ENCODE results near the gene PRRT4. TPM values are rescaled to one million over a fixed set of nuclear protein-coding genes. Genes with fewer than 3 reads are reported as not detected.

The PRRT4 gene
- total and polyA plus RNA-seq, 9 of the 15 experiments (the other 6 are each of a cell fraction or from before 2014, with no cell fraction given) = not detected

DNA sequence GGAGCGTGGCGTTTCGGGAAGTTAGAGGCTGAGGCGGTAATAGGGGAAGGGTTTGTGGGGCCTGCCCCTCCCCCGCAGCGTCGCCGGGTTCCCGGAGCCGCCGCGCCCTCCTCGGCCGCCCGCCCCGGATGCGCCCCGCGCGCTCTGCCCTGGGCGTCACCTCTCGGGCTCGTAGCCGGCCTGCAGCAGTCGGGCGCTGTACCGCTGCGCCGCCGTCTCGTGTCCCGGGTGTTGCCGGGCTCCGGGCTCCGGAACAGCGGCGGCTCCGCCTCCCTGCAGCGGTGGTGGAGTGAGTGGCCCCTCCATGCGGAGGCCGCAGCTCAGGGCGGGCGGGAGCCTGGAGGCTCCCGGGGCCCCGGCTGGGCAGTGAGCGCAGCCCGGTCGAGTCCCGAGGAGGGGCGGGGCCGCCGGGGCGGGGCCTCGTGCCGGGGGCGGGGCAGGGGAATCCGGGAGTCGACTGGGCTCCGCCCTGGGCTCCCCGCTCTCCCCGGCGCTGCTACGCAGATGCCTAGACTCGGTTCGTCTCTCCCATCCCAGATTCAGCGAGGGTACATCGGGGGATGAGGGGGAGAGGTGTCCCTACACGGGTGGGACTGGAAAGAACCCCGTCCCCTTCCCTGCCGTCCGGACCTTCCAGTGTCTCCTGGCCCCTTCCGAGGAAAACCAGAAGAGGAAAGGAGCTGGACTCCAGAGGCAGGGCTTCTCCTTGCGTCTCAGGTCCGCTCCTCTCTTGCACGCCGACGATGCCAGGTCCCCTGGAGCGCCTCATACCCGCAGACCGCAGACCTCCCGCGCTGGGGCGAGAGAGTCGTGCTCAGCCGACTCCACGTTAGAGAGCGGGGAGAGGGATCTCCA lies 48.3 kb upstream of the PRRT4 start, which contains the start of gene IMPDH1 (continued):
- TF ChIP-seq, protein P1, sequence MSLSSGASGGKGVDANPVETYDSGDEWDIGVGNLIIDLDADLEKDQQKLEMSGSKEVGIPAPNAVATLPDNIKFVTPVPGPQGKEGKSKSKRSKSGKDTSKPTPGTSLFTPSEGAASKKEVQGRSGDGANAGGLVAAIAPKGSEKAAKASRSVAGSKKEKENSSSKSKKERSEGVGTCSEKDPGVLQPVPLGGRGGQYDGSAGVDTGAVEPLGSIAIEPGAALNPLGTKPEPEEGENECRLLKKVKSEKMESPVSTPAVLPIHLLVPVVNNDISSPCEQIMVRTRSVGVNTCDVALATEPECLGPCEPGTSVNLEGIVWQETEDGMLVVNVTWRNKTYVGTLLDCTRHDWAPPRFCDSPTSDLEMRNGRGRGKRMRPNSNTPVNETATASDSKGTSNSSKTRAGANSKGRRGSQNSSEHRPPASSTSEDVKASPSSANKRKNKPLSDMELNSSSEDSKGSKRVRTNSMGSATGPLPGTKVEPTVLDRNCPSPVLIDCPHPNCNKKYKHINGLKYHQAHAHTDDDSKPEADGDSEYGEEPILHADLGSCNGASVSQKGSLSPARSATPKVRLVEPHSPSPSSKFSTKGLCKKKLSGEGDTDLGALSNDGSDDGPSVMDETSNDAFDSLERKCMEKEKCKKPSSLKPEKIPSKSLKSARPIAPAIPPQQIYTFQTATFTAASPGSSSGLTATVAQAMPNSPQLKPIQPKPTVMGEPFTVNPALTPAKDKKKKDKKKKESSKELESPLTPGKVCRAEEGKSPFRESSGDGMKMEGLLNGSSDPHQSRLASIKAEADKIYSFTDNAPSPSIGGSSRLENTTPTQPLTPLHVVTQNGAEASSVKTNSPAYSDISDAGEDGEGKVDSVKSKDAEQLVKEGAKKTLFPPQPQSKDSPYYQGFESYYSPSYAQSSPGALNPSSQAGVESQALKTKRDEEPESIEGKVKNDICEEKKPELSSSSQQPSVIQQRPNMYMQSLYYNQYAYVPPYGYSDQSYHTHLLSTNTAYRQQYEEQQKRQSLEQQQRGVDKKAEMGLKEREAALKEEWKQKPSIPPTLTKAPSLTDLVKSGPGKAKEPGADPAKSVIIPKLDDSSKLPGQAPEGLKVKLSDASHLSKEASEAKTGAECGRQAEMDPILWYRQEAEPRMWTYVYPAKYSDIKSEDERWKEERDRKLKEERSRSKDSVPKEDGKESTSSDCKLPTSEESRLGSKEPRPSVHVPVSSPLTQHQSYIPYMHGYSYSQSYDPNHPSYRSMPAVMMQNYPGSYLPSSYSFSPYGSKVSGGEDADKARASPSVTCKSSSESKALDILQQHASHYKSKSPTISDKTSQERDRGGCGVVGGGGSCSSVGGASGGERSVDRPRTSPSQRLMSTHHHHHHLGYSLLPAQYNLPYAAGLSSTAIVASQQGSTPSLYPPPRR (CRISPR knock-in tag; IDR thresholded peaks at IDR 0.05; ENCODE audit: borderline replicate concordance) = no peak
- TF ChIP-seq SMARCA4 (IDR thresholded peaks at IDR 0.05) (no peak; the same call in 1 of the 2 replicates), HMG20B (CRISPR knock-in tag; IDR thresholded peaks at IDR 0.05) (no peak), ZNF778 (CRISPR knock-in tag; IDR thresholded peaks at IDR 0.05) (no peak), HOXB6 (CRISPR knock-in tag; IDR thresholded peaks at IDR 0.05; ENCODE audit: borderline replicate concordance) (no peak), DMBX1 (CRISPR knock-in tag; IDR thresholded peaks at IDR 0.05; ENCODE audit: borderline replicate concordance) (no peak)
- TF ChIP-seq, protein P2, sequence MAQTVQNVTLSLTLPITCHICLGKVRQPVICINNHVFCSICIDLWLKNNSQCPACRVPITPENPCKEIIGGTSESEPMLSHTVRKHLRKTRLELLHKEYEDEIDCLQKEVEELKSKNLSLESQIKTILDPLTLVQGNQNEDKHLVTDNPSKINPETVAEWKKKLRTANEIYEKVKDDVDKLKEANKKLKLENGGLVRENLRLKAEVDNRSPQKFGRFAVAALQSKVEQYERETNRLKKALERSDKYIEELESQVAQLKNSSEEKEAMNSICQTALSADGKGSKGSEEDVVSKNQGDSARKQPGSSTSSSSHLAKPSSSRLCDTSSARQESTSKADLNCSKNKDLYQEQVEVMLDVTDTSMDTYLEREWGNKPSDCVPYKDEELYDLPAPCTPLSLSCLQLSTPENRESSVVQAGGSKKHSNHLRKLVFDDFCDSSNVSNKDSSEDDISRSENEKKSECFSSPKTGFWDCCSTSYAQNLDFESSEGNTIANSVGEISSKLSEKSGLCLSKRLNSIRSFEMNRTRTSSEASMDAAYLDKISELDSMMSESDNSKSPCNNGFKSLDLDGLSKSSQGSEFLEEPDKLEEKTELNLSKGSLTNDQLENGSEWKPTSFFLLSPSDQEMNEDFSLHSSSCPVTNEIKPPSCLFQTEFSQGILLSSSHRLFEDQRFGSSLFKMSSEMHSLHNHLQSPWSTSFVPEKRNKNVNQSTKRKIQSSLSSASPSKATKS (CRISPR knock-in tag; IDR thresholded peaks at IDR 0.05) = no peak
- TF ChIP-seq, protein P3, sequence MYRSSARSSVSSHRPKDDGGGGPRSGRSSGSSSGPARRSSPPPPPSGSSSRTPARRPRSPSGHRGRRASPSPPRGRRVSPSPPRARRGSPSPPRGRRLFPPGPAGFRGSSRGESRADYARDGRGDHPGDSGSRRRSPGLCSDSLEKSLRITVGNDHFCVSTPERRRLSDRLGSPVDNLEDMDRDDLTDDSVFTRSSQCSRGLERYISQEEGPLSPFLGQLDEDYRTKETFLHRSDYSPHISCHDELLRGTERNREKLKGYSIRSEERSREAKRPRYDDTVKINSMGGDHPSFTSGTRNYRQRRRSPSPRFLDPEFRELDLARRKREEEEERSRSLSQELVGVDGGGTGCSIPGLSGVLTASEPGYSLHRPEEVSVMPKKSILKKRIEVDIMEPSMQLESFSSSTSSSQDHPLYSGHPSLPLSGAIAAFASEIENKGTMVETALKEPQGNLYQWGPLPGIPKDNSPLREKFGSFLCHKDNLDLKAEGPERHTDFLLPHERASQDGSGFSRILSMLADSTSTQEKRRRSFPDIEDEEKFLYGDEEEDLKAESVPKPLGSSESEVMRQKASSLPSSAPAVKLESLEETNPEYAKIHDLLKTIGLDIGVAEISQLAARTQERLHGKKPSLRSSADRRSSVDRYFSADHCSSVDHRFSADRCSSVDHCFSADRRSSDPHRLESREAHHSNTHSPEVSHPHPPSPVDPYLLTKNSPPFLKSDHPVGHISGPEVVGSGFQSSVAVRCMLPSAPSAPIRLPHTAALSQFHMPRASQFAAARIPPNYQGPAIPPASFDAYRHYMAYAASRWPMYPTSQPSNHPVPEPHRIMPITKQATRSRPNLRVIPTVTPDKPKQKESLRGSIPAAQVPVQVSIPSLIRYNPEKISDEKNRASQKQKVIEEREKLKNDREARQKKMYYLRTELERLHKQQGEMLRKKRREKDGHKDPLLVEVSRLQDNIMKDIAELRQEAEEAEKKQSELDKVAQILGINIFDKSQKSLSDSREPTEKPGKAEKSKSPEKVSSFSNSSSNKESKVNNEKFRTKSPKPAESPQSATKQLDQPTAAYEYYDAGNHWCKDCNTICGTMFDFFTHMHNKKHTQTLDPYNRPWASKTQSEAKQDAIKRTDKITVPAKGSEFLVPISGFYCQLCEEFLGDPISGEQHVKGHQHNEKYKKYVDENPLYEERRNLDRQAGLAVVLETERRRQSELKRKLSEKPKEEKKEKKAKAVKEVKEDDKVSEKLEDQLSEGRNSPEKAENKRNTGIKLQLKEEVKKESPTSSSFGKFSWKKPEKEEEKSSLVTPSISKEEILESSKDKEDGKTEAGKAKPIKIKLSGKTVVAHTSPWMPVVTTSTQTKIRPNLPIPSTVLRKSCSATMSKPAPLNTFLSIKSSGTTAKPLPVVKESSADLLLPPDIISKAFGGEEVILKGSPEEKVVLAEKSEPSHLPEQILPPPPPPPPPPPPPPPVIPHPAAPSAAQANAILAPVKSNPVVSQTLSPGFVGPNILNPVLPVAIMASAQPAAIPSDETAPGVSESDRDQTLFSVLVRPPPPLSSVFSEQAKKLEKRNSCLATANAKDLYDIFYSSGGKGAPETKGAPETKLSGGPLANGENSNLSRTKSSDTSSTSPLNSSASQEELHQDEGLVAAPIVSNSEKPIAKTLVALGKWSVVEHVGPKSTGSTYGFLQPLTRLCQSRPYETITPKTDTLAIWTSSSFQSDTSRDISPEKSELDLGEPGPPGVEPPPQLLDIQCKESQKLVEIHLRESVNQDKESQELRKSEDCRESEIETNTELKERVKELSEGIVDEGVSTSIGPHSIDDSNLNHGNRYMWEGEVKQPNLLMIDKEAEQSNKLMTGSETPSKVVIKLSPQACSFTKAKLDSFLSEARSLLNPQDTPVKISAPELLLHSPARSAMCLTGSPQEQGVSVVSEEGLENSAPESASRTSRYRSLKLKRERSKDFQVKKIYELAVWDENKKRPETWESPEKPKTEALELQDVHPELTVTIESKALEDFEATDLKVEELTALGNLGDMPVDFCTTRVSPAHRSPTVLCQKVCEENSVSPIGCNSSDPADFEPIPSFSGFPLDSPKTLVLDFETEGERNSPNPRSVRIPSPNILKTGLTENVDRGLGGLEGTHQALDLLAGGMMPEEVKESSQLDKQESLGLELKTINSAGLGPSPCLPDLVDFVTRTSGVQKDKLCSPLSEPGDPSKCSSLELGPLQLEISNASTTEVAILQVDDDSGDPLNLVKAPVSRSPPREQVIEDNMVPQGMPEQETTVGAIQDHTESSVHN (IDR thresholded peaks at IDR 0.05; ENCODE audit: borderline replicate concordance in 1 of 2, low read depth in 1 of 2) = no peak

Data from K562 (cell line).